ENCODE measurements around the gene KREMEN2. TPM values are rescaled to one million over a fixed set of nuclear protein-coding genes. Genes with fewer than 3 reads are reported as not detected.
A peak's percentile ranks its signal among the peaks of the same experiment; 100 is the strongest.

Gene KREMEN2
- total and polyA plus RNA-seq, 9 of the 15 experiments (the other 6 are each of a cell fraction or from before 2014, with no cell fraction given) = 0.04 to 7.7 (median 1.5) TPM; not detected in 1

DNA sequence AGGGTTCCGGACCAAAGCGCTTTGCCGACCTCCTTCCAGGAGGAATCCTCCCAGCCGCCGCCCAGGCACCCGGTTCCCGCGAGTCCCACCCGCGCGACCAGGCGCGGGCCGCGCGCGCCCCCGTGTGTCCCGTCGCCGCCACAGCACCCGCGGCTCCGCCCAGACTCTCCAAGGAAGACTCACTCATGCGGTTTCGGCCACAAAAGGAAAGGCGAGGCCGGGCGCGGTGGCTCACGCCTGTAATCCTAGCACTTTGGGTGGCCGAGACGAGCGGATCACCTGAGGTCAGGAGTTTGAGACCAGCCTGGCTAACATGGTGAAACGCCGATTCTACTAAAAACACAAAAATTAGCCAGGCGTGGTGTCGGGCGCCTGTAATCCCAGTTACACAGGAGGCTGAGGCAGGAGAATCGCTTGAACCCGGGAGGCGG, 19.6 kb downstream of the KREMEN2 start (continued):
- TF ChIP-seq, protein P1, sequence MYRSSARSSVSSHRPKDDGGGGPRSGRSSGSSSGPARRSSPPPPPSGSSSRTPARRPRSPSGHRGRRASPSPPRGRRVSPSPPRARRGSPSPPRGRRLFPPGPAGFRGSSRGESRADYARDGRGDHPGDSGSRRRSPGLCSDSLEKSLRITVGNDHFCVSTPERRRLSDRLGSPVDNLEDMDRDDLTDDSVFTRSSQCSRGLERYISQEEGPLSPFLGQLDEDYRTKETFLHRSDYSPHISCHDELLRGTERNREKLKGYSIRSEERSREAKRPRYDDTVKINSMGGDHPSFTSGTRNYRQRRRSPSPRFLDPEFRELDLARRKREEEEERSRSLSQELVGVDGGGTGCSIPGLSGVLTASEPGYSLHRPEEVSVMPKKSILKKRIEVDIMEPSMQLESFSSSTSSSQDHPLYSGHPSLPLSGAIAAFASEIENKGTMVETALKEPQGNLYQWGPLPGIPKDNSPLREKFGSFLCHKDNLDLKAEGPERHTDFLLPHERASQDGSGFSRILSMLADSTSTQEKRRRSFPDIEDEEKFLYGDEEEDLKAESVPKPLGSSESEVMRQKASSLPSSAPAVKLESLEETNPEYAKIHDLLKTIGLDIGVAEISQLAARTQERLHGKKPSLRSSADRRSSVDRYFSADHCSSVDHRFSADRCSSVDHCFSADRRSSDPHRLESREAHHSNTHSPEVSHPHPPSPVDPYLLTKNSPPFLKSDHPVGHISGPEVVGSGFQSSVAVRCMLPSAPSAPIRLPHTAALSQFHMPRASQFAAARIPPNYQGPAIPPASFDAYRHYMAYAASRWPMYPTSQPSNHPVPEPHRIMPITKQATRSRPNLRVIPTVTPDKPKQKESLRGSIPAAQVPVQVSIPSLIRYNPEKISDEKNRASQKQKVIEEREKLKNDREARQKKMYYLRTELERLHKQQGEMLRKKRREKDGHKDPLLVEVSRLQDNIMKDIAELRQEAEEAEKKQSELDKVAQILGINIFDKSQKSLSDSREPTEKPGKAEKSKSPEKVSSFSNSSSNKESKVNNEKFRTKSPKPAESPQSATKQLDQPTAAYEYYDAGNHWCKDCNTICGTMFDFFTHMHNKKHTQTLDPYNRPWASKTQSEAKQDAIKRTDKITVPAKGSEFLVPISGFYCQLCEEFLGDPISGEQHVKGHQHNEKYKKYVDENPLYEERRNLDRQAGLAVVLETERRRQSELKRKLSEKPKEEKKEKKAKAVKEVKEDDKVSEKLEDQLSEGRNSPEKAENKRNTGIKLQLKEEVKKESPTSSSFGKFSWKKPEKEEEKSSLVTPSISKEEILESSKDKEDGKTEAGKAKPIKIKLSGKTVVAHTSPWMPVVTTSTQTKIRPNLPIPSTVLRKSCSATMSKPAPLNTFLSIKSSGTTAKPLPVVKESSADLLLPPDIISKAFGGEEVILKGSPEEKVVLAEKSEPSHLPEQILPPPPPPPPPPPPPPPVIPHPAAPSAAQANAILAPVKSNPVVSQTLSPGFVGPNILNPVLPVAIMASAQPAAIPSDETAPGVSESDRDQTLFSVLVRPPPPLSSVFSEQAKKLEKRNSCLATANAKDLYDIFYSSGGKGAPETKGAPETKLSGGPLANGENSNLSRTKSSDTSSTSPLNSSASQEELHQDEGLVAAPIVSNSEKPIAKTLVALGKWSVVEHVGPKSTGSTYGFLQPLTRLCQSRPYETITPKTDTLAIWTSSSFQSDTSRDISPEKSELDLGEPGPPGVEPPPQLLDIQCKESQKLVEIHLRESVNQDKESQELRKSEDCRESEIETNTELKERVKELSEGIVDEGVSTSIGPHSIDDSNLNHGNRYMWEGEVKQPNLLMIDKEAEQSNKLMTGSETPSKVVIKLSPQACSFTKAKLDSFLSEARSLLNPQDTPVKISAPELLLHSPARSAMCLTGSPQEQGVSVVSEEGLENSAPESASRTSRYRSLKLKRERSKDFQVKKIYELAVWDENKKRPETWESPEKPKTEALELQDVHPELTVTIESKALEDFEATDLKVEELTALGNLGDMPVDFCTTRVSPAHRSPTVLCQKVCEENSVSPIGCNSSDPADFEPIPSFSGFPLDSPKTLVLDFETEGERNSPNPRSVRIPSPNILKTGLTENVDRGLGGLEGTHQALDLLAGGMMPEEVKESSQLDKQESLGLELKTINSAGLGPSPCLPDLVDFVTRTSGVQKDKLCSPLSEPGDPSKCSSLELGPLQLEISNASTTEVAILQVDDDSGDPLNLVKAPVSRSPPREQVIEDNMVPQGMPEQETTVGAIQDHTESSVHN (IDR thresholded peaks at IDR 0.05; ENCODE audit: borderline replicate concordance in 1 of 2, low read depth in 1 of 2) = no peak
- TF ChIP-seq, protein P2, sequence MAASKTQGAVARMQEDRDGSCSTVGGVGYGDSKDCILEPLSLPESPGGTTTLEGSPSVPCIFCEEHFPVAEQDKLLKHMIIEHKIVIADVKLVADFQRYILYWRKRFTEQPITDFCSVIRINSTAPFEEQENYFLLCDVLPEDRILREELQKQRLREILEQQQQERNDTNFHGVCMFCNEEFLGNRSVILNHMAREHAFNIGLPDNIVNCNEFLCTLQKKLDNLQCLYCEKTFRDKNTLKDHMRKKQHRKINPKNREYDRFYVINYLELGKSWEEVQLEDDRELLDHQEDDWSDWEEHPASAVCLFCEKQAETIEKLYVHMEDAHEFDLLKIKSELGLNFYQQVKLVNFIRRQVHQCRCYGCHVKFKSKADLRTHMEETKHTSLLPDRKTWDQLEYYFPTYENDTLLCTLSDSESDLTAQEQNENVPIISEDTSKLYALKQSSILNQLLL (CRISPR knock-in tag; IDR thresholded peaks at IDR 0.05; ENCODE audit: borderline replicate concordance) = no peak
- no peak for TF ChIP-seq BDP1 (IDR thresholded peaks at IDR 0.05; ENCODE audit: insufficient read depth, insufficient read length)
- TF ChIP-seq SRF (CRISPR knock-in tag; IDR thresholded peaks at IDR 0.05) = peak in 1 of 2 experiments; percentile 62; a peak in 1 of 4 replicates
- TF ChIP-seq, protein P3, sequence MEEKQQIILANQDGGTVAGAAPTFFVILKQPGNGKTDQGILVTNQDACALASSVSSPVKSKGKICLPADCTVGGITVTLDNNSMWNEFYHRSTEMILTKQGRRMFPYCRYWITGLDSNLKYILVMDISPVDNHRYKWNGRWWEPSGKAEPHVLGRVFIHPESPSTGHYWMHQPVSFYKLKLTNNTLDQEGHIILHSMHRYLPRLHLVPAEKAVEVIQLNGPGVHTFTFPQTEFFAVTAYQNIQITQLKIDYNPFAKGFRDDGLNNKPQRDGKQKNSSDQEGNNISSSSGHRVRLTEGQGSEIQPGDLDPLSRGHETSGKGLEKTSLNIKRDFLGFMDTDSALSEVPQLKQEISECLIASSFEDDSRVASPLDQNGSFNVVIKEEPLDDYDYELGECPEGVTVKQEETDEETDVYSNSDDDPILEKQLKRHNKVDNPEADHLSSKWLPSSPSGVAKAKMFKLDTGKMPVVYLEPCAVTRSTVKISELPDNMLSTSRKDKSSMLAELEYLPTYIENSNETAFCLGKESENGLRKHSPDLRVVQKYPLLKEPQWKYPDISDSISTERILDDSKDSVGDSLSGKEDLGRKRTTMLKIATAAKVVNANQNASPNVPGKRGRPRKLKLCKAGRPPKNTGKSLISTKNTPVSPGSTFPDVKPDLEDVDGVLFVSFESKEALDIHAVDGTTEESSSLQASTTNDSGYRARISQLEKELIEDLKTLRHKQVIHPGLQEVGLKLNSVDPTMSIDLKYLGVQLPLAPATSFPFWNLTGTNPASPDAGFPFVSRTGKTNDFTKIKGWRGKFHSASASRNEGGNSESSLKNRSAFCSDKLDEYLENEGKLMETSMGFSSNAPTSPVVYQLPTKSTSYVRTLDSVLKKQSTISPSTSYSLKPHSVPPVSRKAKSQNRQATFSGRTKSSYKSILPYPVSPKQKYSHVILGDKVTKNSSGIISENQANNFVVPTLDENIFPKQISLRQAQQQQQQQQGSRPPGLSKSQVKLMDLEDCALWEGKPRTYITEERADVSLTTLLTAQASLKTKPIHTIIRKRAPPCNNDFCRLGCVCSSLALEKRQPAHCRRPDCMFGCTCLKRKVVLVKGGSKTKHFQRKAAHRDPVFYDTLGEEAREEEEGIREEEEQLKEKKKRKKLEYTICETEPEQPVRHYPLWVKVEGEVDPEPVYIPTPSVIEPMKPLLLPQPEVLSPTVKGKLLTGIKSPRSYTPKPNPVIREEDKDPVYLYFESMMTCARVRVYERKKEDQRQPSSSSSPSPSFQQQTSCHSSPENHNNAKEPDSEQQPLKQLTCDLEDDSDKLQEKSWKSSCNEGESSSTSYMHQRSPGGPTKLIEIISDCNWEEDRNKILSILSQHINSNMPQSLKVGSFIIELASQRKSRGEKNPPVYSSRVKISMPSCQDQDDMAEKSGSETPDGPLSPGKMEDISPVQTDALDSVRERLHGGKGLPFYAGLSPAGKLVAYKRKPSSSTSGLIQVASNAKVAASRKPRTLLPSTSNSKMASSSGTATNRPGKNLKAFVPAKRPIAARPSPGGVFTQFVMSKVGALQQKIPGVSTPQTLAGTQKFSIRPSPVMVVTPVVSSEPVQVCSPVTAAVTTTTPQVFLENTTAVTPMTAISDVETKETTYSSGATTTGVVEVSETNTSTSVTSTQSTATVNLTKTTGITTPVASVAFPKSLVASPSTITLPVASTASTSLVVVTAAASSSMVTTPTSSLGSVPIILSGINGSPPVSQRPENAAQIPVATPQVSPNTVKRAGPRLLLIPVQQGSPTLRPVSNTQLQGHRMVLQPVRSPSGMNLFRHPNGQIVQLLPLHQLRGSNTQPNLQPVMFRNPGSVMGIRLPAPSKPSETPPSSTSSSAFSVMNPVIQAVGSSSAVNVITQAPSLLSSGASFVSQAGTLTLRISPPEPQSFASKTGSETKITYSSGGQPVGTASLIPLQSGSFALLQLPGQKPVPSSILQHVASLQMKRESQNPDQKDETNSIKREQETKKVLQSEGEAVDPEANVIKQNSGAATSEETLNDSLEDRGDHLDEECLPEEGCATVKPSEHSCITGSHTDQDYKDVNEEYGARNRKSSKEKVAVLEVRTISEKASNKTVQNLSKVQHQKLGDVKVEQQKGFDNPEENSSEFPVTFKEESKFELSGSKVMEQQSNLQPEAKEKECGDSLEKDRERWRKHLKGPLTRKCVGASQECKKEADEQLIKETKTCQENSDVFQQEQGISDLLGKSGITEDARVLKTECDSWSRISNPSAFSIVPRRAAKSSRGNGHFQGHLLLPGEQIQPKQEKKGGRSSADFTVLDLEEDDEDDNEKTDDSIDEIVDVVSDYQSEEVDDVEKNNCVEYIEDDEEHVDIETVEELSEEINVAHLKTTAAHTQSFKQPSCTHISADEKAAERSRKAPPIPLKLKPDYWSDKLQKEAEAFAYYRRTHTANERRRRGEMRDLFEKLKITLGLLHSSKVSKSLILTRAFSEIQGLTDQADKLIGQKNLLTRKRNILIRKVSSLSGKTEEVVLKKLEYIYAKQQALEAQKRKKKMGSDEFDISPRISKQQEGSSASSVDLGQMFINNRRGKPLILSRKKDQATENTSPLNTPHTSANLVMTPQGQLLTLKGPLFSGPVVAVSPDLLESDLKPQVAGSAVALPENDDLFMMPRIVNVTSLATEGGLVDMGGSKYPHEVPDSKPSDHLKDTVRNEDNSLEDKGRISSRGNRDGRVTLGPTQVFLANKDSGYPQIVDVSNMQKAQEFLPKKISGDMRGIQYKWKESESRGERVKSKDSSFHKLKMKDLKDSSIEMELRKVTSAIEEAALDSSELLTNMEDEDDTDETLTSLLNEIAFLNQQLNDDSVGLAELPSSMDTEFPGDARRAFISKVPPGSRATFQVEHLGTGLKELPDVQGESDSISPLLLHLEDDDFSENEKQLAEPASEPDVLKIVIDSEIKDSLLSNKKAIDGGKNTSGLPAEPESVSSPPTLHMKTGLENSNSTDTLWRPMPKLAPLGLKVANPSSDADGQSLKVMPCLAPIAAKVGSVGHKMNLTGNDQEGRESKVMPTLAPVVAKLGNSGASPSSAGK (IDR thresholded peaks at IDR 0.05) = no peak; the same call in none of the 2 replicates
- no peak for TF ChIP-seq ARHGAP35 (IDR thresholded peaks at IDR 0.05; ENCODE audit: partially characterized antibody)

Data from K562 (cell line).